H1 (cell line): Measurements from ENCODE around the gene PFDN6. TPM values are rescaled to one million over a fixed set of nuclear protein-coding genes. Genes with fewer than 3 reads are reported as not detected.

Experiments used
- CTCF ChIA-PET: fragments of 300-600 bp; sonication (Branson Sonifier 250); formaldehyde crosslinking; loops from one replicate; lab custom pipeline; 2021; ENCODE audit not compliant: partially characterized antibody; lab: Charles Lee
- POLR2A ChIA-PET: fragments of 300-600 bp; sonication (Branson Sonifier 250); formaldehyde crosslinking; loops from one replicate; lab custom pipeline; 2021; ENCODE audit warnings: inconsistent platforms; ENCODE audit not compliant: partially characterized antibody; lab: Charles Lee
- DNase-seq, 2 experiments: peaks; one replicate each; pipeline versions ENCODE4 v3.0.0 to v3.0.0-alpha.2; 2010 to 2022; ENCODE audit warnings: low spot score in 2 of 2, low read depth in 1 of 2, mixed read lengths in 1 of 2
- FAIRE-seq: peaks from 2 replicates; lab custom pipeline; 2011; peaks lifted over from hg19 to GRCh38; lab: Jason Lieb, UNC
- H2AFZ ChIP-seq: 2 replicates; pipeline ENCODE4 v1.8.1; 2012; ENCODE audit warnings: low read length, inconsistent platforms
- H2AK5ac ChIP-seq: 2 replicates; pipeline ENCODE4 v1.6.1; 2013; ENCODE audit warnings: low read depth, low read length
- H2BK120ac ChIP-seq: replicated peaks from 2 replicates; pipeline ENCODE3; 2013; ENCODE audit warnings: low read depth, low read length, inconsistent platforms
- H2BK12ac ChIP-seq: 2 replicates; pipeline ENCODE4 v1.6.1; 2013; ENCODE audit warnings: low read depth, low read length
- H2BK15ac ChIP-seq: 2 replicates; pipeline ENCODE4 v1.6.1; 2013; ENCODE audit warnings: low read length
- H2BK20ac ChIP-seq: 2 replicates; pipeline ENCODE4 v1.6.1; 2013; ENCODE audit warnings: low read length
- H2BK5ac ChIP-seq: 2 replicates; pipeline ENCODE4 v1.6.1; 2013; ENCODE audit warnings: low read depth, low read length
- H3K14ac ChIP-seq: 2 replicates; pipeline ENCODE4 v1.6.1; 2013; ENCODE audit warnings: inconsistent platforms; ENCODE audit not compliant: insufficient read length
- H3K18ac ChIP-seq: 2 replicates; pipeline ENCODE4 v1.6.1; 2013; ENCODE audit warnings: low read length; ENCODE audit errors: extremely low read depth
- H3K23ac ChIP-seq: 2 replicates; pipeline ENCODE4 v1.6.1; 2013; ENCODE audit warnings: inconsistent platforms; ENCODE audit not compliant: insufficient read length
- H3K23me2 ChIP-seq: 2 replicates; pipeline ENCODE4 v1.6.1; 2013; ENCODE audit warnings: low read depth, low read length
- H3K27ac ChIP-seq: 2 replicates; pipeline ENCODE4 v1.6.1; 2011; ENCODE audit warnings: low read depth, low read length, inconsistent platforms
- H3K27me3 ChIP-seq, 4 experiments: replicated peaks in 1 of 4; 1 replicate in 1 of 4; 2 replicates in 3 of 4; pipeline versions ENCODE4 v1.6.1 to v1.8.1; 2011 to 2013; ENCODE audit warnings: low read length in 3 of 4, mild to moderate bottlenecking in 3 of 4, inconsistent platforms in 2 of 4, mixed read lengths in 2 of 4, moderate library complexity in 1 of 4; ENCODE audit not compliant: control insufficient read depth in 3 of 4, insufficient read depth in 3 of 4; ENCODE audit errors: extremely low read depth in 1 of 4
- H3K36me3 ChIP-seq, 4 experiments: 2 replicates each; pipeline versions ENCODE4 v1.6.1 to v1.8.1; 2011 to 2013; ENCODE audit warnings: mild to moderate bottlenecking in 4 of 4, low read length in 3 of 4, moderate library complexity in 2 of 4, control low read depth in 1 of 4, inconsistent platforms in 1 of 4; ENCODE audit not compliant: insufficient read depth in 4 of 4, control insufficient read depth in 2 of 4
- H3K4ac ChIP-seq: replicated peaks from 2 replicates; pipeline ENCODE3; 2013; ENCODE audit warnings: low read length, low read depth, mixed read lengths, inconsistent platforms; ENCODE audit not compliant: insufficient read length
- H3K4me1 ChIP-seq, 4 experiments: replicated peaks in 1 of 4; 1 replicate in 1 of 4; 2 replicates in 3 of 4; pipeline versions ENCODE4 v1.6.1 to v1.8.1; 2011 to 2013; ENCODE audit warnings: low read length in 3 of 4, inconsistent platforms in 2 of 4, mixed read lengths in 1 of 4; ENCODE audit not compliant: insufficient read depth in 4 of 4, control insufficient read depth in 3 of 4
- H3K4me2 ChIP-seq, 2 experiments: 2 replicates each; pipeline versions ENCODE4 v1.6.1 to v1.8.1; 2011 to 2013; ENCODE audit warnings: low read depth in 2 of 2, low read length in 2 of 2, control low read depth in 1 of 2, inconsistent platforms in 1 of 2, mild to moderate bottlenecking in 1 of 2; ENCODE audit not compliant: insufficient read depth in 1 of 2
- H3K4me3 ChIP-seq, 4 experiments: fragments of 200-600, 300-600 bp in 1 of 4; sonication (generic), shearing (Covaris generic), sonication (Bioruptor Twin) in 1 of 4; 2 replicates each; pipeline versions ENCODE4 v1.5.1 to v1.8.1; 2011 to 2016; ENCODE audit warnings: low read length in 4 of 4, low read depth in 3 of 4, control low read depth in 2 of 4, inconsistent platforms in 2 of 4, mild to moderate bottlenecking in 2 of 4, mixed read lengths in 1 of 4, moderate library complexity in 1 of 4; ENCODE audit not compliant: insufficient read depth in 2 of 4; ENCODE audit errors: extremely low read depth in 1 of 4
- H3K56ac ChIP-seq: replicated peaks from 2 replicates; pipeline ENCODE3; 2013; ENCODE audit warnings: low read depth, mild to moderate bottlenecking, mixed read lengths, low read length, inconsistent platforms; ENCODE audit not compliant: insufficient read length
- H3K79me1 ChIP-seq: 2 replicates; pipeline ENCODE4 v1.6.1; 2013; ENCODE audit warnings: low read depth, low read length, control low read depth
- H3K79me2 ChIP-seq, 2 experiments: 2 replicates each; pipeline versions ENCODE4 v1.6.1 to v1.8.1; 2012 to 2013; ENCODE audit warnings: low read length in 2 of 2, mild to moderate bottlenecking in 2 of 2, inconsistent platforms in 1 of 2; ENCODE audit not compliant: insufficient read depth in 2 of 2, control insufficient read depth in 1 of 2
- H3K9ac ChIP-seq, 4 experiments: replicated peaks in 1 of 4; 1 replicate in 1 of 4; 2 replicates in 3 of 4; pipeline versions ENCODE4 v1.6.1 to v1.8.1; 2011 to 2013; ENCODE audit warnings: low read depth in 3 of 4, low read length in 3 of 4, control low read depth in 2 of 4, mild to moderate bottlenecking in 2 of 4, moderate library complexity in 2 of 4, inconsistent platforms in 1 of 4; ENCODE audit errors: extremely low read depth in 1 of 4
- H3K9me3 ChIP-seq, 2 experiments: 2 replicates each; pipeline versions ENCODE4 v1.6.1 to v1.8.1; 2012 to 2013; ENCODE audit warnings: mild to moderate bottlenecking in 2 of 2, moderate library complexity in 2 of 2, control low read depth in 1 of 2, inconsistent platforms in 1 of 2, low read depth in 1 of 2, low read length in 1 of 2, mixed read lengths in 1 of 2; ENCODE audit not compliant: insufficient read depth in 2 of 2
- H4K20me1 ChIP-seq, 2 experiments: replicated peaks in 1 of 2; 2 replicates each; pipeline versions ENCODE3 to v1.8.1; 2011 to 2013; ENCODE audit warnings: inconsistent platforms in 2 of 2, low read length in 2 of 2, mild to moderate bottlenecking in 1 of 2; ENCODE audit not compliant: insufficient read depth in 2 of 2, control insufficient read depth in 1 of 2
- H4K5ac ChIP-seq: 2 replicates; pipeline ENCODE4 v1.6.1; 2013; ENCODE audit warnings: low read length, low read depth, mixed read lengths, inconsistent platforms; ENCODE audit not compliant: insufficient read length
- H4K8ac ChIP-seq: 2 replicates; pipeline ENCODE4 v1.8.0; 2013; ENCODE audit warnings: mild to moderate bottlenecking, moderate library complexity, low read length, inconsistent platforms; ENCODE audit not compliant: insufficient read depth; ENCODE audit errors: extremely low read depth
- H4K91ac ChIP-seq: replicated peaks from 2 replicates; pipeline ENCODE3; 2013; ENCODE audit warnings: low read length, mixed read lengths, inconsistent platforms; ENCODE audit not compliant: insufficient read length
- ASH2L ChIP-seq: fragments of 200-600, 300-600 bp; sonication (generic); IDR thresholded peaks from one replicate; pipeline ENCODE4 v1.7.1; 2017; ENCODE audit warnings: low read length
- CBX5 ChIP-seq: fragments of 300-800, 300-1000 bp; sonication (generic); IDR thresholded peaks from 2 replicates; pipeline ENCODE4 v1.7.1; 2016; ENCODE audit warnings: antibody characterized with exemption, low read length, low read depth
- CHD1 ChIP-seq: IDR thresholded peaks from 2 replicates; pipeline ENCODE4 v1.6.1; 2012; ENCODE audit warnings: low read depth, low read length, improper control_type of control experiment
- CHD2 ChIP-seq: IDR thresholded peaks from 2 replicates; pipeline ENCODE4 v1.6.1; 2012; ENCODE audit warnings: low read length, improper control_type of control experiment
- CREB1 ChIP-seq: IDR thresholded peaks from 2 replicates; pipeline ENCODE4 v1.6.1; 2012; ENCODE audit warnings: inconsistent platforms
- JUN ChIP-seq: IDR thresholded peaks from 2 replicates; pipeline ENCODE4 v1.6.1; 2011; ENCODE audit warnings: low read depth, mild to moderate bottlenecking, improper control_type of control experiment, low read length
- JUND ChIP-seq: IDR thresholded peaks from 2 replicates; pipeline ENCODE4 v1.6.1; 2011; ENCODE audit warnings: mild to moderate bottlenecking, improper control_type of control experiment, low read length
- KDM1A ChIP-seq: fragments of 200-600, 300-600 bp; sonication (generic); IDR thresholded peaks from 2 replicates; pipeline ENCODE4 v1.7.1; 2016; ENCODE audit warnings: mild to moderate bottlenecking, low read length, borderline replicate concordance
- NRF1 ChIP-seq: IDR thresholded peaks from 2 replicates; pipeline ENCODE4 v1.6.1; 2011; ENCODE audit warnings: mild to moderate bottlenecking, low read depth, low read length, improper control_type of control experiment
- PHF8 ChIP-seq: fragments of 200-600 bp; sonication (generic); conservative IDR thresholded peaks from 2 replicates; pipeline ENCODE4 v1.7.1; 2012; ENCODE audit warnings: low read depth, mild to moderate bottlenecking, inconsistent platforms, low read length, moderate library complexity
- POU5F1 ChIP-seq: IDR thresholded peaks from 2 replicates; pipeline ENCODE4 v1.6.1; 2011; ENCODE audit warnings: low read depth, mild to moderate bottlenecking, low read length, moderate library complexity
- SUZ12 ChIP-seq: fragments of 200-600 bp; sonication (generic); IDR thresholded peaks from 2 replicates; pipeline ENCODE4 v1.6.1; 2012; ENCODE audit warnings: mild to moderate bottlenecking, inconsistent platforms, low read length, moderate library complexity, mixed read lengths
- TAF7 ChIP-seq: optimal IDR thresholded peaks from 2 replicates; pipeline ENCODE3; 2011; ENCODE audit warnings: low read depth, mild to moderate bottlenecking, inconsistent platforms, low read length, moderate library complexity, borderline replicate concordance
- WGBS, 2 experiments: shearing (Covaris generic) in 1 of 2; methylation state at CpG; one replicate each; pipeline versions ENCODE4 v1.1.6 to v1.1.7; 2013 to 2015; ENCODE audit warnings: low lambda C conversion rate in 2 of 2, mixed read lengths in 2 of 2, inconsistent platforms in 1 of 2, low coverage in 1 of 2, missing lambda C conversion rate in 1 of 2; ENCODE audit not compliant: insufficient replicate concordance in 2 of 2, insufficient coverage in 1 of 2, insufficient read length in 1 of 2; ENCODE audit errors: extremely low coverage in 1 of 2, missing lambda C conversion rate in 1 of 2; 5-methylcytosine and 5-hydroxymethylcytosine counted together
- polyA plus RNA-seq, 7 experiments: library from polyadenylated mRNA; depleted of rRNA in 3 of 7; stranded (reverse) in 5 of 7; unstranded in 2 of 7; fragments of >200 nt in 5 of 7; fragments of 200-250 nt in 2 of 7; gene quantifications; 1 replicate in 5 of 7; 2 replicates in 1 of 7; 4 replicates in 1 of 7; pipeline versions ENCODE4 v1.2.1 to v1.2.3, GENCODE V29; 2011 to 2013; ENCODE audit warnings: missing spikeins in 2 of 7, mixed read lengths in 2 of 7
- total RNA-seq: library from RNA; stranded (reverse); fragmentation: NEBNext Ultra II Directional; extraction: Animal tissue kit (Norgen Biotek cat#: 25700); gene quantifications from 2 replicates; pipeline ENCODE4 v1.2.1, GENCODE V29; 2021

The PFDN6 gene
- total and polyA plus RNA-seq, 2 of the 8 experiments (the other 6 are each of a cell fraction or from before 2014, with no cell fraction given), result 32.0 to 95.7 TPM

DNA sequence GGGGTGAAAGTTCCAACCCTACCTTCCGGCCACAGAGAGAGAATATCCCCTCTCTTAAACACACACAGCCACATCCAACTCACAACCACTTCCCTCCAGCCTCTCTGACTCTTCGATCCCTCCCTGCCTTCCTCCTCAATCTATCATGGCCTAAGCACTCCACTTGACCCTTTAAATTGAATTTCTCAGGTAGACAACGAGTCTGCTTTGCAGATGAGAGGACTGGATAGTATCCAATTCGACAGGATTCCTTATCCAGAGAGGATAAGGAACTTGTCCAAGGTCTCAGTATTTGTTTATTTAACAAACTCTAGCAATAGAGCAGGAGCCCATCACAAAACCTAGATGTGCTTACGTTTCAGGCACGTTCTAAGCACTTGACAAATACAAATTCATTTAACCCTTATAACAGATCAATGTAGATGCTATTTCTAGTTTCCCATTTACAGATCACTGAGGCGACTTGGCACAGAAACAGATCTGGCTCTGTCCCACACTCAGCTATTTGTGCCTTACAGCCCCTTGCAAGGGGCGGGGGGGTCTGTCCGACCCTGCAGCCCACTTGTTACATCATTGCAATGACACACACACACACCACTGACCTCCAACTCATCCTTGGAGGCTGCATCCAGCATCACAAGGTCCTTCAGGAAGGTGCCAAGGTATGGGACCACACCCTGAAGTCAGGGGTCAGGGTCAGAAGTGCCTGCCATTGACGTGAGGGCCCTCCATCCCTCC, 4.9 kb downstream of the PFDN6 start:
- 83% methylated on average over 10 of the region's 10 CpGs; no CpG with 5 or more reads in 1 of the 2 experiments for WGBS, 2 experiments
- H2BK15ac ChIP-seq, result no peak overlapping the region
- H3K4me2 ChIP-seq, result no peak overlapping the region
- no peaks in the 10 kb centered on the region for H3K9me3 ChIP-seq
- H3K56ac ChIP-seq, result no peak overlapping the region
- H3K9ac ChIP-seq, result no peak overlapping the region
- no peak overlapping the region for H2BK5ac ChIP-seq
- ChIA-PET POLR2A (interaction anchor here (0.8 to 16.7 kb wide), 4 partner anchors 11 to 24 kb away, joined by 3 to 337 read pairs (median 59); partner anchors contain the start of genes B3GALT4, RPS18, TAPBP and VPS52), CTCF (interaction anchor here (0.6 to 6.2 kb wide), 2 partner anchors 15 to 51 kb away, joined by 4 to 77 read pairs; partner anchors contain the start of gene B3GALT4)
- peaks cover 0 to 3% of the 10 kb centered on the region in 2 experiments for H4K20me1 ChIP-seq
- no peak overlapping the region for H4K5ac ChIP-seq
- peaks cover 0 to 9% (median 5%) of the 10 kb centered on the region in 4 experiments; a peak in 6 of 7 replicates for H3K4me1 ChIP-seq
- H2BK12ac ChIP-seq, result no peak overlapping the region
- H3K14ac ChIP-seq, result no peak overlapping the region
- H4K8ac ChIP-seq, result no peak overlapping the region
- no peak overlapping the region for H3K27ac ChIP-seq
- peaks cover 4 to 26% of the 10 kb centered on the region in 2 experiments; a peak in 3 of 4 replicates for H3K79me2 ChIP-seq
- no peak overlapping the region for H3K4me3 ChIP-seq
- H3K23me2 ChIP-seq, result peaks cover 23% of the 10 kb centered on the region
- H3K27me3 ChIP-seq, result no peaks in the 10 kb centered on the region
- no peak overlapping the region for H2AK5ac ChIP-seq
- no peak for DNase-seq
- H3K4ac ChIP-seq, result no peak overlapping the region
- H2AFZ ChIP-seq, result no peak overlapping the region
- H3K79me1 ChIP-seq, result peaks cover 6% of the 10 kb centered on the region; the same call in 1 of the 2 replicates
- no peak overlapping the region for H4K91ac ChIP-seq
- no peak overlapping the region for H2BK20ac ChIP-seq
- TF ChIP-seq JUN (no peak), JUND (no peak), PHF8 (no peak), TAF7 (no peak), SUZ12 (no peak), KDM1A (no peak), CBX5 (no peak), CHD1 (no peak), CHD2 (no peak), CREB1 (no peak), ASH2L (no peak), POU5F1 (no peak), NRF1 (no peak)
- no peak overlapping the region for H2BK120ac ChIP-seq
- no peak overlapping the region for H3K18ac ChIP-seq
- H3K36me3 ChIP-seq, result peaks cover 12 to 22% (median 17%) of the 10 kb centered on the region in 4 experiments; a peak in 7 of 8 replicates
- no peak overlapping the region for H3K23ac ChIP-seq
- no peak for FAIRE-seq
